Lung (tissue), 12 donors: ENCODE results near the gene ELOVL1. TPM values are rescaled to one million over a fixed set of nuclear protein-coding genes. Genes with fewer than 3 reads are reported as not detected.

ENCODE experiments used
- ATAC-seq: fragments of 200-7000 bp; cut with Tn5 transposase; one replicate; pipeline ENCODE4 v1.9.1; 2020; ENCODE audit warnings: moderate number of reproducible peaks; ENCODE audit not compliant: insufficient read depth, low FRiP score
- DNase-seq, 3 donors: peaks; one replicate each; pipeline ENCODE4 v3.0.0-alpha.2; 2013 to 2017
- H3K27ac ChIP-seq, 2 donors: one replicate each; pipeline ENCODE4 v1.5.1; 2013; ENCODE audit warnings: mild to moderate bottlenecking in 2 of 2, moderate library complexity in 2 of 2, control low read depth in 1 of 2, inconsistent platforms in 1 of 2, low read depth in 1 of 2, low read length in 1 of 2
- H3K27me3 ChIP-seq, 3 donors: one replicate each; pipeline ENCODE4 v1.5.1; 2013; ENCODE audit warnings: low read length in 2 of 3; ENCODE audit not compliant: control insufficient read depth in 3 of 3, insufficient read depth in 3 of 3
- H3K36me3 ChIP-seq, 4 donors: one replicate each; pipeline ENCODE4 v1.5.1; 2013; ENCODE audit warnings: low read length in 4 of 4, mild to moderate bottlenecking in 1 of 4, moderate library complexity in 1 of 4; ENCODE audit not compliant: control insufficient read depth in 4 of 4, insufficient read depth in 4 of 4
- H3K4me1 ChIP-seq, 5 donors: one replicate each; pipeline ENCODE4 v1.5.1; 2013; ENCODE audit warnings: low read length in 5 of 5, mild to moderate bottlenecking in 2 of 5, moderate library complexity in 1 of 5; ENCODE audit not compliant: control insufficient read depth in 5 of 5, insufficient read depth in 5 of 5
- H3K4me3 ChIP-seq: one replicate; pipeline ENCODE4 v1.5.1; 2013; ENCODE audit warnings: mild to moderate bottlenecking, control low read depth, moderate library complexity
- H3K9ac ChIP-seq, 2 donors: one replicate each; pipeline ENCODE4 v1.5.1; 2013; ENCODE audit warnings: low read length in 2 of 2, control low read depth in 1 of 2; ENCODE audit not compliant: insufficient read depth in 1 of 2
- H3K9me3 ChIP-seq, 4 donors: one replicate each; pipeline ENCODE4 v1.5.1; 2013; ENCODE audit warnings: low read length in 3 of 4, mild to moderate bottlenecking in 1 of 4, moderate library complexity in 1 of 4; ENCODE audit not compliant: control insufficient read depth in 4 of 4, insufficient read depth in 3 of 4
- WGBS, 2 donors: extraction: QIAGEN DNeasy Blood & Tissue Kit; methylation state at CpG; one replicate each; pipeline ENCODE4 v1.1.7; 2013; 5-methylcytosine and 5-hydroxymethylcytosine counted together
- polyA plus RNA-seq, 2 donors: library from polyadenylated mRNA; stranded (reverse); fragments of 200-250 nt; gene quantifications; one replicate each; pipeline ENCODE4 v1.2.1, GENCODE V29; 2013
- total RNA-seq, 2 donors: library from RNA; depleted of rRNA in 1 of 2; stranded (reverse); fragments of >200 nt in 1 of 2; gene quantifications; one replicate each; pipeline ENCODE4 v1.2.1, GENCODE V29; 2014 to 2021
- TF ChIP-seq, protein P1 (sequence below): IDR thresholded peaks from 2 replicates; pipeline ENCODE4 v1.5.1; 2012; ENCODE audit warnings: mild to moderate bottlenecking; ENCODE audit errors: control extremely low read depth, extremely low read depth
- donor health status: control.
- donor health status: control.
- donor health status: Bipolar disorder and iron deficiency.
- donor health status: healthy.
- donor health status: DM: yes; HTN: yes; CAD: no.

ELOVL1 gene
- total and polyA plus RNA-seq, 4 donors: 41.2 to 174 (median 103) TPM

DNA sequence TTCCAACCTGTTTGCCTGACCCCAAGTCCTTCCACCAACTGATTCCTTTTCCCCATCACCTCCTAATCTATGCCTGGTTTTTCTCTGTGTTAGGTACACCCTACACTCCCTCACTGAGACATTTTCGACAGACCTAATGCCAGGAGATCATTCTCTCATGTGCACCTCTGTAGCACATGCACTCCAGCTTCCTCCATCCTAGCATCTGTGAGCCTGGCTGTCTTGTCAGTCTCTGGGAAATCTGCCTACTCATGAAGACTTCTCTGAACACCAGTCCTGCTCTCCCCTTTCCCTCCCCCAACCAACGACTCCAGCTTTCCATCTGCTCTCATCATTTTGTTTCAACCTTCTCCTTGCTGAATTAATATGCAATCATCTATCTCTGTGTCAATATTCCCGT lies 20.8 kb upstream of the ELOVL1 start:
- ATAC-seq (no peak), DNase-seq (no peak)
- no peaks in the 10 kb centered on the region for H3K27me3 ChIP-seq
- H3K4me3 ChIP-seq: no peak overlapping the region
- peak overlapping the region in 1 of 2 donors; percentile 87 for H3K9ac ChIP-seq
- 37 to 38% methylated on average over 3 of the region's 3 CpGs for WGBS, 2 donors
- H3K27ac ChIP-seq: peak overlapping the region in 1 of 2 donors; percentile 9
- peaks cover 0 to 2% (median 0%) of the 10 kb centered on the region in 4 donors for H3K9me3 ChIP-seq
- H3K36me3 ChIP-seq: peaks cover 31 to 38% (median 36%) of the 10 kb centered on the region in 4 donors
- H3K4me1 ChIP-seq: peaks cover 4 to 20% (median 14%) of the 10 kb centered on the region in 5 donors
- TF ChIP-seq, protein P1, sequence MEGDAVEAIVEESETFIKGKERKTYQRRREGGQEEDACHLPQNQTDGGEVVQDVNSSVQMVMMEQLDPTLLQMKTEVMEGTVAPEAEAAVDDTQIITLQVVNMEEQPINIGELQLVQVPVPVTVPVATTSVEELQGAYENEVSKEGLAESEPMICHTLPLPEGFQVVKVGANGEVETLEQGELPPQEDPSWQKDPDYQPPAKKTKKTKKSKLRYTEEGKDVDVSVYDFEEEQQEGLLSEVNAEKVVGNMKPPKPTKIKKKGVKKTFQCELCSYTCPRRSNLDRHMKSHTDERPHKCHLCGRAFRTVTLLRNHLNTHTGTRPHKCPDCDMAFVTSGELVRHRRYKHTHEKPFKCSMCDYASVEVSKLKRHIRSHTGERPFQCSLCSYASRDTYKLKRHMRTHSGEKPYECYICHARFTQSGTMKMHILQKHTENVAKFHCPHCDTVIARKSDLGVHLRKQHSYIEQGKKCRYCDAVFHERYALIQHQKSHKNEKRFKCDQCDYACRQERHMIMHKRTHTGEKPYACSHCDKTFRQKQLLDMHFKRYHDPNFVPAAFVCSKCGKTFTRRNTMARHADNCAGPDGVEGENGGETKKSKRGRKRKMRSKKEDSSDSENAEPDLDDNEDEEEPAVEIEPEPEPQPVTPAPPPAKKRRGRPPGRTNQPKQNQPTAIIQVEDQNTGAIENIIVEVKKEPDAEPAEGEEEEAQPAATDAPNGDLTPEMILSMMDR: no peak

DNA sequence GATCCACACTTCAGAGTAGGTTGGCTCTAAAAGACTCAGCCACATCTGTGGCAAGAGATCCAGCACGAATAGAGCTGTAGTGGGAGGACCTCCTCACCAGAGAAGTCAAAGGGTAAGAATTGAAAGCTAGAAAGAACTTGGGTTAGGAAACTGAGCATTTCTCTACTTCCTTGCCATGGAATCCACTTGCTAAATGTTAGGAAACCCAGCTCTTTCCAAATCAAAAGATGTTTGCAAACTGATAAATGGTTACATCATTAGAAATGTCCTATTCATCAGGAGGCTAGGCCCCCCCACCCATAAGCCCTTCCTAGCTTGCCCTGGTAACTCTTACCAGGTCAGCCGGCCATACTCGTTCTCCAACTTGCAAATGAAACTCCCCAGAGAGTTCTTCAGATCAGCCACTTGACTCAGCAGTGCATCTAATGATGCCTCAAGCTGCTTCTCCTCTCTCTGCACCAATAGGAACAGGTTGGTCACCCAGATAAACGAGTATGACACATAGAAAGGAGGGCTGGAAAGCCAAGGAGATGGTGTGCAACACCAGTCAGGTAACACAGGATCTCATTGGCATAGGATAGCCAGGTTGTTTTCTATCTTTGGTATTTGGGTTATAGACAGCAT lies 20.3 kb upstream of the ELOVL1 start:
- DNase-seq (no peak), ATAC-seq (no peak)

DNA sequence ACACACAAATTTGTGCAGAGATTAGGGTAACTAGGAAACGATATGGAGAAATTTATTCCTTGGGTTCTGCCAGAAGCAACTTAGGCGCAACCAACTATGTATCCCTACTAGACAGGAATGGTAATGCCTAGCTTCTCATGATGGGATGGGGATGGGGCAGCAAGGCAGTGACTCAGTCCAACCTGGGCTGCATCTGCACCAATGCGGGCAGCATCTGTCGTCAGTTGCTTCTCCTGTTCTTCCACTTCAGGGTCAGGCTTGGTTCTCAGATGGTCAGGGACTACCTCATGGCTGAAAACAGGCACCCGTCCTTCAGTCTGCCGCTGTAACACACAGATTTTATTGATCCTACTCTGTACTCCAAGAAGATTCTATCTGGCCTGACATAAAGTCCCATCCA lies 18.9 kb upstream of the ELOVL1 start:
- H3K27me3 ChIP-seq: no peaks in the 10 kb centered on the region
- H3K27ac ChIP-seq: no peak overlapping the region
- TF ChIP-seq, protein P1: no peak
- DNase-seq: no peak
- no peak for ATAC-seq
- peaks cover 35 to 51% (median 41%) of the 10 kb centered on the region in 4 donors for H3K36me3 ChIP-seq
- WGBS, 2 donors: 96% methylated on average over 6 of the region's 6 CpGs
- no peak overlapping the region for H3K9ac ChIP-seq
- peaks cover 7 to 31% (median 28%) of the 10 kb centered on the region in 5 donors for H3K4me1 ChIP-seq
- H3K4me3 ChIP-seq: no peak overlapping the region
- H3K9me3 ChIP-seq: peaks cover 0 to 2% (median 0%) of the 10 kb centered on the region in 4 donors

More for the DNA sequence above, 20.3 kb upstream of the ELOVL1 start:
- H3K9ac ChIP-seq: peak overlapping the region in 1 of 2 donors; percentile 87
- H3K36me3 ChIP-seq: peaks cover 35 to 41% (median 39%) of the 10 kb centered on the region in 4 donors
- H3K27ac ChIP-seq: peak overlapping the region in 1 of 2 donors; percentile 9
- TF ChIP-seq, protein P1: no peak
- H3K4me3 ChIP-seq: no peak overlapping the region
- H3K4me1 ChIP-seq: peaks cover 4 to 20% (median 18%) of the 10 kb centered on the region in 5 donors
- no peaks in the 10 kb centered on the region for H3K27me3 ChIP-seq
- WGBS, 2 donors: 35 to 47% methylated on average over 4 of the region's 4 CpGs
- peaks cover 0 to 2% (median 0%) of the 10 kb centered on the region in 4 donors for H3K9me3 ChIP-seq
